DMS114 treated with DMSO at 0.1 percent for 48 hours (cell line): ENCODE measurements around the gene LZIC.
"Not testable (repeated sequence)": the region's sequence is repeated elsewhere in the genome, so short reads cannot be mapped to it uniquely, and the experiment has no call there.

Experiments used
- DNase-seq: peaks from one replicate; lab custom pipeline; 2025; ENCODE audit not compliant: unreplicated experiment; lab: John Stamatoyannopoulos, UW

LZIC gene

DNA sequence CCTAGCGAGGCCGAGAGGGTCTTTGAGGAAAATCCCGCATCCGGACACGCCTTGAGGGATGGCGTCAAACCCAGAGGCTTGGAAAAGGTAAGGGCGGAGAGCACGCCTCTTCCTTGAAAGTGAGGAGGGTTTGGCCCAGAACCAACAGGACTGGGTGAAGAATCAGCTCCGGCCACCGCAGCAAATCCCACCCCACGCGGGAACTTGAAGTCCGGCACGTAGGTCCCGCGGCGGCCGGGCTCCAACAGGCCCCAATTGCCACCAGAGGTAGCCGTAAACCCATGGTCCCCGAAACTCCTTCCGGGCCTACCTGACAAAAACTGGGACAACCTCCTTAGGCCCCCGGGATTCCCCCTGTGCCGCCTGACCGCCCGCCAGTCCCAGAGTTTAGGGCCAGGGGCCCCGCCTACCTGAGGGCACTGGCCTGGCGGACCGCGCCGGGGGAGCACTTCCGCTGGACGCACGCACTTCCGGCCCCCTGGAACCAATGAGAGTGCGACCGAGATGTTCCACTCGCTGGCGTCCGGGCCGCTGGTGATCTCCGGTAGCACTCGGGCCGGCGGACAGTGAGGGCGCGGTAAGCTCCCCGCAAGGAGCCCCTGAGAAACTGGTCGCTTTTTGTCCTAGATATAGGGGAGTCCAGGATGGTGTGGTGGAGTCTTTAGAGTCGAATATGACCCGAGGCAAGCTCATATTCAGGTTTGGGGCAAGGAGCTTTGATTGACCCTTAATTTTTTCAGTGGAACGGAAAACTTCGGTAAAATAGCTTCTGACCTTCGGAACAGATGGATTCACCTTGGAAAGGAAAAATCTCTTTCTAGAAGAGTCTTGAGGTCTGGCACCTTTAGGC is at the start of gene LZIC, which contains the start of gene NMNAT1:
LZIC (minus strand) TSS at position 453 of the 850 bp plus-strand sequence. CDS start 6,772 bp downstream, outside the sequence.
NMNAT1 (plus strand) TSS at position 537 of the 850 bp plus-strand sequence. CDS start 28,599 bp downstream, outside the sequence.
- DNase-seq, result peak; percentile 82

DNA sequence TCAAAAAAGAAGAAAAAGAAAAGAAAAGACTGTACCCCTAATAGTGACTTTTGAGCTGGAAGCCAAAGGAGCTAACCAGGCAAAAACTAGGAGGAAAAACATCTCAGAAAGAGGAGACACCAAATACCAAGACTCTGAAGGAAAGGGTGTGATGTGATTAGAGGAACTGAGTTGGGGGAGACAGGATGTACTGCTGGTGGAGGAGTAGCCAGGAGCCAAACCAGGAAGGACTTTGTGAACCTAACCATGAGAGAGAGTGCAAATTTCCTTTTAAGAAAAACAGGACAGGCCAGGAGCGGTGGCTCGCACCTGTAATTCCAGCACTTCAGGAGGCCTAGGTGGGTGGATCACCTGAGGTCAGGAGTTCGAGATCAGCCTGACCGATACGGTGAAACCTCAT is 49.7 kb upstream of the LZIC start:
- no peak for DNase-seq

DNA sequence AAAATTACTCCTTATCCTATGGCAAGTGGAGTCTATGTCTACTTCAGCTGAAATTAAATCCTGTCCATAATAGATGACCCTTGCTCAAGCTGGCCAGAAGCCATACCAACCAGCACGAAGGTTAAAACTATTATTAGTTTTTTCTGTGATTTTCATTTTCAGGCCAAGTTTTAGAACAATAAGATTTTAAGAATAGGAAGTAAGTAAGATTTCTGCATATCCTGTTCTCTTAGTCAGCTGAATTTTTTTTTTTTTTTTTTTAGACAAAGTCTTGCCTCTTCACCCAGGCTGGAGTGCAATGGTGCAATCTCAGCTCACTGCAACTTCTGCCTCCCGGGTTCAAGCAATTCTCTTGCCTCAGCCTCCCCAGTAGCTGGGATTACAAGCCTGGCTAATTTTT is 47.8 kb upstream of the LZIC start:
- no peak for DNase-seq

DNA sequence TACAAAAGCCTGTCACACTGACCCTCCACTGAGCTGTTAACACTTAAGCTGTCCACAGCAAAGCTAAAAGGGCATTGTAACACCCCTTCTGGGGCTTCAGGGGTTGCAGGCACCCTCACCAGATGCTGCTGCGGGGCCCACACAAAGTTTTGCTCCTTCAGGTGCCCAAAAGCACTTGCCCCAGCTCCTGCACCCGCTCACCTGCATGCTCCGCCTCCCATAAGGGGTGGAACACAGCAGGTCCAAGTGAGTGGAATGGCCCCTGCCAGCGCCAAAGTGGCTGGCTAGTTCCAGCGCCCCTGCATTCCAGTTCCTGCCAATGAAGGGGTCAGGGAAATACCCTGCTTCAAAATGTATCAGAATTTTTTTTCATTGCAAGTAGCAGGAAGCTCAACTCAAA is 46.6 kb upstream of the LZIC start:
- no peak for DNase-seq

DNA sequence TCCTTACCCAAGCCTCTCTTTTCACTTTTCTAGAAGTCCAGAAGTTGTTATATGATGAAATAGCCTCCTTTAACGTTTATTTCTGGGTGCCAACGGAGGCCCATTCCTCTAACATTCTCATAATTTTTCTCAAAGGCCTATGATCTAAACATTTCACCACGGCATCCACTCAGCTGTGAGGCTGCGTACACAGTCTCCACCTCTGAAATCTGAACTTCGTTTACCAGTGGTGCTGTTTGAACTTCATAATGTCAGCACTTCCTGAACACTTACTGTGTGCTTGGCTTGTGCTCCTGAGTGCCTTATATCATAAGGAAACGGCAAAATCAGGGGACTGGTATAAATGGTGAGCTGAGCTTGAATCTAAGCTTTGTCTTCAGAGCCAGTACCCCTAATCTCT is 41.8 kb upstream of the LZIC start:
- no peak for DNase-seq

DNA sequence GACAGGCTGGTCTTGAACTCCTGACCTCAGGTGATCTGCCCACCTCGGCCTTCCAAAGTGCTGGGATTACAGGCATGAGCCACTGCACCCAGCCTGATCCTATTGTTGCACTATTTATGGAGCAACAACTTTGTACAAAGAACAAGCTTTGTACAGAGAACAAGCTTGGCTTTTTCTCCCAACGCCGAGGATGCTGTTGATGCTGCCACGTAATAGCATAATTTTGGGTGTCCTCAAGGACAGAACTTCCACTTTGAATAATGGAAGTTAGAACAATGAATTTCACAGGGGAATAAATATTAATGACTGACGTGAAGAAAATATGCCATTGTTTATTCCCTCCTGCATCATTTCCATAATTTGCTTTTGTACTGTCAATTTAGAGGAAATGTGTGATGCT is 41.1 kb upstream of the LZIC start:
- no peak for DNase-seq

DNA sequence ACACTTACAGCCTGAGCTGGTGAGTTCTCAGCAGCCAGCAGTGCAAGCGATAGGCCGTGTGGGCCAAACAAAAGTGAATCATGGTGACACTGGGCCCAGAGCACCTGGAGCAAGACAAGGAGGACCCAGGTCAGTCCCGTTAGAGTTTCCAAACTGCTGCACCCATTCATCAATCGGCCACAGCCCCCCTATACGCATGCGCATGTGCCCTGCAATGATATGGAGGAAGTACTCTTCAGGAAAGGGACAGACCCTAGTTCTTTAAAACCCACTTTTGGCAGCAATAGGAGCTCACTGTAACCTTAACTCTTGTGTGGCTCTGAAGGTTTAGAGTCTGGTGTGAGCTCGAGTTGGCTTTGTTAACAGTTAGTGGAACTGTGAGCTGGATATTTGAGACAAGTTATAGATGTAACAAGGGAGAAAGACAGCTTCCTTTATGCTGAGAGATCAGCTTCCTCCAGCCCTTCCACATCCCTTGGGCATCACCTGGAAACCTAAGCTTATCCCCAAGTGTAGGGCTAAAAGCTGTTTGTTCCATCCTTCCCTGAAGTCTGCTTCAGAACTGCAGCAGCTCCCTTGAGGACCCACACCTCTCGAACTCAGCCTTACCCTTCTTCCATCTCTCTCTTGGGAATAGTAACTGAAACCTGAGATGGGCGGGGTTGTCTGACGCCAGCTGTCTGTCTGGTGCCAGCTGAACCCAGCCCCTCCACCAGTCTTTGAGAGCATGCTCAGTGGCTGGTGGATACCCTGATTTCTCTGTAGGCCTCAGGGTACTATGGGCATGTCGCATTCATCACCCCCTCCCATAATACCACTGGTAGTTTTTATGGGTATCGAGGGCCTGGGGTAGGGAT is 17.7 kb upstream of the LZIC start:
- DNase-seq, result no peak

DNA sequence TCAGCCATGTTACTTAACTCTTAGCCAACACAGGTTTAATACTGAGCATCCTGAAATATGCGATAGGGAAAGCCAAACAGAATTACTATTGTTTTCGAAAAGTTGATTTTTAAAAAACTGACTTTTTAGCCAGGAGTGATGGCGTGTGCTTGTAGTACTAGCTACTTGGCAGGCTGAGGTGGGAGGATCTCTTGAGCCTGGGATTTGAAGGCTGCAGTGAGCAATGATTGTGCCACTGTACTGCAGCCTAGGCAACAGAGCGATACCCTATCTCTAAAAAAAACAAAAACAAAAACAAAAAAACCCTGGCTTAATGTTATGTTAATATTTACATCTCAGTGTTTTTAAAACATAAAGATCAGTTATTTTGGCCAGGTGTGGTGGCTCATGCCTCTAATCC is 16.8 kb upstream of the LZIC start:
- no peak for DNase-seq

DNA sequence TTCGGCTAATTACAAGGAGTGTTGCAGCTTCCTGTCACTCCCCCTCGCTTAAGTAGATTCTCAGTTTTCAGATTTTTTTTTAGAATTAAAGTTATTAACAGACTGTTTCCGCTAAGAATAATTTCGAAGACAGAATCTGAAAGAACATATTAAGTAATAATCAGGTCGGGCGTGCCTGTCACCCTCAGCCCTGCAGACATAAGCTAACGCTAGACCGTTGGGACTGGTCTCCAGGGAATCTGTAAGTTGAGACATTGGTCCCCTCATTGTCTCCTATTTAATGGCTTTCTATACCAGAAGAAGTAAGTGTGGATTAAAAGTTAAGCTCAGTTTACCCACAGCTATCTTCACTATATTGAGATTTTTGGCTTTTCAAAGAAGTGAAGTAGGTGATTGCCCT is 14.5 kb upstream of the LZIC start:
- no peak for DNase-seq

DNA sequence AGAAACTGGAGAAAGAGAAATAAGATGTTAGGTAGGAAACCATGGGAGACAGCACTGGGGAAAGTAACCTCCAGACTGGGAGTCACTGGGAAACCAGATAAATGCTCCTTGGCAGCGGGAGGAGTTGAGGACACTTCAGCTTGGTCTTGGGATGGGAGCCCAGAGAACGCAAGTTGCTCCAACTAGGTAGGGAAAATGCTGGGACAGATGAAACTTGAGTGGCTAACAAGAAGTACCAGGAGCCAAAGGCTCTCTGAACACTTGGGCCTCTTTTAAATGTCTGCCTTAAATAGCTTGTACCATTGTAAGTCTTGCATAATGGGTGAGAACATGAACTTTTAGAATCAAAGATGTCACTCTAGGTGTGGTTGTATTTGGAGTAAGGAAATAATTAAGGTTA is 3.1 kb upstream of the LZIC start:
- DNase-seq, result no peak

DNA sequence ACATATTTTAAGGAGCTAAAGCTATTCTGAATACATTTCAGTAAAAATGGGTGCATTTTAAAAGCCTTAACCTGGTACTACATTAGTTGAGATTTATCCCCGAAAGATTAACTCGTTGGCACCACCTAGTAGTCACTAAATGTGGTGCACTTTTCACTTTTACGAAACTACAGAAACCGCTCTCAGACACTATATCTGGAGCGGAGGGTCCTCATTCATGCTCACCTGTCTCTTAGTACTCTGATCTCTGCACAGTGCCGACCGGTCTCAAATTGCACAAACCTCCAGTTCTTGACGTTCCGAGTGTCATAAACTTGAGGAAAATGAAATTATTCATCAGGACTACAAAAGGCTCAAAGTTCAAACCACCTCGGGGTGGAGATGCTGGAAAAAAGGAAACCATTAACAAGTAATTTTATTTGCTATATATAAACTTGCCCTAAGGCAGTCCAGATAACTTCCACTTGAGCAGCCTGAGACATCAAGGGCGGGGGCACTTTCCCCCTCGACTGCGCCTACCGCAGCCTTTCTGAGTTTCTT is 722 bp downstream of the LZIC start:
- peak; percentile 43 for DNase-seq

DNA sequence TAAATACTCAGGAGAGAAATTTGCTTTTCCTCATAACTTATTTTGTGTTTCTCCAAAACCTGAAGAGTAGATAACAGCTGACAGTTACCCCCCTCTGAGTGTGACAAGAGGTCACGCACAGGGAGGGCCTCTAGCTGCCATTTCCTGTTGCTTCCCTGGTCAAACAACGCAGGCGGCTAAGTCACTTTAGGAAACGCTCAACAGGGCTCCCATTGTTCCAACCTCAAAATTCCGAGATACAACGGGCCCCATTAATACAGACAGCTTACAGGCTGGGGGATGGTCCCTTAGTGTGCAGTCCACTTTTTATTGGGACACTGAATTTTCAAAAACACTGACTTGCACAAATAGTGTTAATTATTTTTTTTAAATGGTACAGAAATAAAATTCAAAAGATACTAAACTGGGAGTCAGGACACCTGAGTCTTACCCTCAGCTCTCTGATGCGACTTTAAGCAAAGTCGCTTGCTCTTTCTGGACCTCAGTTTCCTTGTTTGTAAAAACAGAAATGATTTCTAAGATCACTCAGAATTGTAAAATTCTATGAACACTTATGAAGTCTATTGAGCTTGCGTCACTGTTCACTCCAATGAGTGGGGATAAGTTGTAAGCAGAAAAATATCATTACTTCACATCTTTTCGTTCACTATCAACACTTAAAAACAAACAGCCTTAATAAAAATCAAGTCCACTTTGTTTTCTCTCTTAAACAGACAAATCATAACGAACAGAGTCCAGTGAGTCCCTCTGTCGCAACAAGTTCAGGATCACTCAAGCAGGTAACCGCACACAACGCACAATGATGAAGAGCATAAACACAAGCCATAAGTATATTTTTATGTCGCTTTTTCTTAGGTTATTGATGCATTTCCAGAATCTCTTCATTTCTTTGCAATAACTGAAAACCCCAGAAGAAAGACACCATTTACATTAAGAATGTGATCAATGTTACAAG is 13.5 kb downstream of the LZIC start:
- DNase-seq, result no peak

DNA sequence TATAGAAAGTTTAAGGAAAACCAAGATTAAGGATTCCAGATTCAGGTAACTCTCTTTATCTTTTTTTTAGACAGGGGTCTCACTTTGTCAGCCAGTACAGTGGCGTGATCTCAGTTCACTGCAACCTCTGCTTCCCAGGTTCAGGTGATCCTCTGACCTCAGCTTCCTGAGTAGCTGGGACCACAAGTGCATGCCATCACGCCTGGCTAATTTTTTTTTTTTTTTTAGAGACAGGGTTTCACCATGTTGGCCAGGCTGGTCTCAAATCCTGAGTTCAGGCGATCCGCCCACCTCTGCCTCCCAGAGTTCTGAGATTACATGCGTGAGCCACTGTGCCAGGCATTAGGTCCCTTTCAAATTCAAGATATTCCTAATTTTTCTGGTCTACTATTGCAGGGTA is 15.9 kb downstream of the LZIC start:
- no peak for DNase-seq

DNA sequence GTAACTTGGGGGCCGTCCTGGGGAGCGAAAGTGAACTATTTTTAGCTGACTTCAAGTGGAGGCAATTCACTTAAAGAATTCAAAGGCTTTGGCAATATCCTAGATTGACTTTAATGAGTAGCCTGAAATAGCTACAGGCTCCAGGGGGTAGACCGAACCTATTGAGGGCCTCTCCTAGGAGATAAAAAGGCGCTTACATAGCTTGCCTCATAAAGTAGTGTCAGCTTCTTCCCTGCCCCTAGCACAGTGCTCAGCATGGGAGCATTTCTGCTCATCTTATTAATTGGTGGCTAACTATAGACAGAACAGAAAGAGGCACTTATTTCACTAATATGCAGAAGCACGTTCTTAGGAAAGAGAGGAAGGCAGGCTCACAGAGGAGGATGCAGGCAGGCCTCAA is 20.8 kb downstream of the LZIC start:
- DNase-seq, result no peak

DNA sequence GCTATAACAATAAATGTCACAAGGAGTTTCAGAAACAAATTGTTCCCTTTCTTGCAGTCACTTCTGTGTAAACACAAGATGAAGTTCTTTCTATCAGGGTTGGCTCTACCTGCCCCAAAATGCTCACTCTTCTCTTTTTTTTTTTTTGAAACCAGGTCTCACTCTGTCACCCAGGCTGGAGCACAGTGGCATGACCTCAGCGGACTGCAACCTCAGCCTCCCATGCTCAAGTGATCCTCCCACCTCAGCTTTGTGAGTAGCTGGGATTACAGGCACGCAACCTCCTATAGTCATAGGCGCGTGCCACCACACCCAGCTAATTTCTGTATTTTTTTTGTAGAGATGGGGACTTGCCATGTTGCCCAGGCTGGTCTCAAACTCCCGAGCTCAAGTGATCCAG is 22.6 kb downstream of the LZIC start:
- no peak for DNase-seq

DNA sequence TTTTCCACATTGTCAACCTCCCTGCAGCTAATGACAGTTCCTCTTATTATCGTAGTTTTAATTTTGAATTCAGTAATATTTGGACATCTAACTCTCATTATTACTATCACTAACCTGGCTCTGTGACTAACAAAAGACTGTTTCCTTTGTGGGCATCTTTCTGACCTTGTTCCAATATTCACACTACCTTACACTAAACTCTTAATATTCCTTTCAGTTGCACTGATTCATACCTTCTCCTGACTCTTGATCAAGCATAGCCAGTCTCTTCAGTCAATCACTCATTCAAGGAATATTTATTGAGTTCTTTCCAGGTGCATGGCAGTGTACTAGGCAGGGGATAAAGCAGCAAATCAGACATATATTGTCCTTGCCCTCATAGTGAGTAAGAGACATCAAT is 25.3 kb downstream of the LZIC start:
- DNase-seq, result no peak

DNA sequence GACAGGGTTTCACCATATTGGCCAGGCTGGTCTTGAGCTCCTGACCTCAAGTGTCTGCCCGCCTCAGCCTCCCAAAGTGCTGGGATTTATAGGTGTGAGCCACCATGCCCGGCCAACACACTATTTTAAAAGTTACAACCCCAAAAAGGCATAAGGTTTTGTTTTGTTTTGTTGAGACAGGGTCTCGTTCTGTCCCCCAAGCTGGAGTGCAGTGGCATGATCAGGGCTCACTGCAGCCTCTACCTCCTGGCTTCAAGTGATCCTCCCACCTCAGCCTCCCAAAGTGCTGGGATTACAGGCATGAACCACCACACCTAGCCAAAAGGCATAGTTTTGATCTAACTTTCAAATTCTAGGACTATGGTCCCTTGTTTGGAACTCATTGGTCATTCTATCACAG is 25.7 kb downstream of the LZIC start:
- not testable (repeated sequence) for DNase-seq

DNA sequence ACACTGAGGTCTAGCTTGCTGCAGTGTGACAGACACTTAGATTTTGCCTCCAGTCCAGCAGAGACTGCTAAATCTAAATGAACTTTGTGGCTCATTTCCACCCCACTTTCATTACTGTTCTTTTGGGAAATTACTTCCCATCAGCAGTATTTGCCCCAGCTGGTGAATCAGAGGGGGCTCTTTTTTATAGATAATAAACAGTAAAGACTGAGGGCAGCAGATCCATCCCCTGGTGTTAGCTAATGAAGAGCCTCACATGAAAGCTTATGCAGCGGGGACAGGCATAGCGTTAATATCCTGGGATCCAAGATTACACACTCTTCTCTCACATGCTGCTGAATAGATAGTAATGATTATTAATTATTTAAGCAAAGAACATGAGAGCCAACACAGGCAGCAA is 26.7 kb downstream of the LZIC start:
- no peak for DNase-seq

DNA sequence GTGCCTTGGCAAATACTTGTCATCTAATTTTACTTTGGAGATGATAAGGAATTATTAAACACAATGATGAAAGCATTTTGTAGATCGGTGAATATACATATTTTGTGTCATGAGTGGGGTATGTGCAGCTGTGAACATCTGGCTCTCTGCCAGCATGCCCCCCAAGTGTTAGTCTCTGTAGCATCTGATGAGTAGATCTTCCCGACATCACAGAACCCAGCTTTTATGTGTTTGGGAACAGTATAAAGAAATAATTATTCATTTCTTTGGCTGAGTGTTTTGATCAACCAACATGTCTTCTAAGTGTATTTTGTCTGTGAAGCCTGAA is 28.6 kb downstream of the LZIC start:
- DNase-seq, result no peak

DNA sequence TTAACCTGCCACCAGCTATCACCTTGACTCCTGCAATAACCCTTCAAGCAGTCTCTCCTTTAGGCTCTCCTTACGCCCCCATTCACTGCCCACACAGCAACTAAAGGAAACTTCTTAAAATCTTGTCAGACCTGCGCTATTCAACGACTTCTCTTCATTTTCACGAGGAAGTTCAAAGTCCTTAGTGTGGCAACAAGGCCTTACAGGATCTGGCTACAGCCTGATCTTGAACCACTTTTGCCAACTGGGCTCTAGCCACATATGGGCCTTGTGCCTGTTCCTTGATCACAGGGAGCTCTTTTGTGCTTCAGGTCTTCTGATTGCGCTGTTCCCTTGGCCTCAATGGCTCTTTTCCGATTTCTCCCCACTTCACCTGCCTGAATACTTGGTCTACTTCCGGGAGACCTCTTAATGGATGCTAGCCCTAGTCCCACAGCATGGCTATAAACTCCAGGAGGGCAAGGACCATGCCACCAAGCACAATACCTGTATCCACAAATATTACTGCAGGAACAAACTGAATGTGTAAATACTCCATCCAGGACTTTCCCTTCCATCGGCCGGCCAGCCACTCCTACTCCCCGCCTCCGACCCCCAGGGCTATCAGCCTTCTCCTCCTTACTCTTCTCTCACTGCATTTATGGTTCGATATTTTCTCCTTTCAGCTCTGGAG is 30.8 kb downstream of the LZIC start:
- DNase-seq, result no peak
